BE2C (cell line): ENCODE data around the gene RFX2.
"Not testable (repeated sequence)": the region's sequence is repeated elsewhere in the genome, so short reads cannot be mapped to it uniquely, and the experiment has no call there.

Source experiments
- DNase-seq: peaks from one replicate; pipeline ENCODE4 v3.0.0-alpha.2; 2020
- H3K27me3 ChIP-seq: fragments of 250-450 bp; sonication (Bioruptor Pico); 2 replicates; pipeline ENCODE4 v1.5.1; 2020; ENCODE audit warnings: mild to moderate bottlenecking
- H3K36me3 ChIP-seq: fragments of 250-450 bp; sonication (Bioruptor Pico); 2 replicates; pipeline ENCODE4 v1.5.1; 2020; ENCODE audit warnings: mild to moderate bottlenecking
- H3K4me1 ChIP-seq: fragments of 250-450 bp; sonication (Bioruptor Pico); 2 replicates; pipeline ENCODE4 v1.5.1; 2020
- H3K4me3 ChIP-seq: 2 replicates; pipeline ENCODE4 v1.5.1; 2011; ENCODE audit warnings: low read depth, low read length
- H3K9me3 ChIP-seq: fragments of 250-450 bp; sonication (Bioruptor Pico); 2 replicates; pipeline ENCODE4 v1.5.1; 2020
- TF ChIP-seq, protein P1 (sequence below): IDR thresholded peaks from 2 replicates; pipeline ENCODE4 v1.5.1; 2012; ENCODE audit warnings: mild to moderate bottlenecking, low read depth, low read length

Gene RFX2

DNA sequence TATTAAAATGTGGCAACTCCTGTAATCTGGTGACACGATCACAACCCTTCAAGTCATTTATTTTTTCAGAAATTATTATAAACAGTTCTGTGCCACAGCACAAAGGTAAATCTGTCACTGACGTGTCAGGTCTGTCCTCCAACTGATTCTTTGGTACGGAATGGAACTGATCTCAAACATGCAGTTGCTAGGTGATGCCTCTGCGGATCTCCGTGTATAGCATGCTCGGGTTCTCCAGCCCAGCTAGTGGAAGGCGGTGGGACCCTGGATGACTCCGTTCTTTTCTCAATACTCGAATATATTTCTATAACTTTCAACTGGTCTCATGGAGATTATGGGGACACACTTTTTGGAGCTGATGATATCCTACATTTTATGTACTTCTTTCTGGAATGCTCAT is 143.4 kb downstream of the RFX2 start:
- peaks cover 14% of the 10 kb centered on the region for H3K36me3 ChIP-seq
- H3K9me3 ChIP-seq = no peaks in the 10 kb centered on the region

DNA sequence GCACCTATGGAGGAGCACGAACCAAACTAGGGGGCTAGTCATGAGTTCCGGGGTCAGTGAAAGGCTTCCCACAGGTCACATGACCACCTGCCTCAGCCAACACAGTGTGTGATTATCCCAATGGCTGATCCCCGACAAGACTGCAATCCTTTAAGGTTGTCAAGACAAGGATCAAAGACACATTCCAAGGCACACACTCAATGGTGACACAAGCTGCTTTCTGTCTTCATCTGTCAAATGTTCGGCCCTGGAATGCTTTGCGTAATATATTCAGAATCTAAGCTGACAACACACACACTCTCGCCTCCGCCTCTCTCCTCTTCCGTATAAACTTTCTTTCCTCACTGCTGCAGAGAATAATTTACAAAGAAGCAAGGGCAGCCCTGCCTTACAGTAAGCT is 144.1 kb downstream of the RFX2 start:
- H3K27me3 ChIP-seq = no peaks in the 10 kb centered on the region
- no peak overlapping the region for H3K4me3 ChIP-seq
- peaks cover 7% of the 10 kb centered on the region; the same call in 1 of the 2 replicates for H3K4me1 ChIP-seq
- H3K9me3 ChIP-seq = no peaks in the 10 kb centered on the region
- peaks cover 14% of the 10 kb centered on the region for H3K36me3 ChIP-seq
- TF ChIP-seq, protein P1, sequence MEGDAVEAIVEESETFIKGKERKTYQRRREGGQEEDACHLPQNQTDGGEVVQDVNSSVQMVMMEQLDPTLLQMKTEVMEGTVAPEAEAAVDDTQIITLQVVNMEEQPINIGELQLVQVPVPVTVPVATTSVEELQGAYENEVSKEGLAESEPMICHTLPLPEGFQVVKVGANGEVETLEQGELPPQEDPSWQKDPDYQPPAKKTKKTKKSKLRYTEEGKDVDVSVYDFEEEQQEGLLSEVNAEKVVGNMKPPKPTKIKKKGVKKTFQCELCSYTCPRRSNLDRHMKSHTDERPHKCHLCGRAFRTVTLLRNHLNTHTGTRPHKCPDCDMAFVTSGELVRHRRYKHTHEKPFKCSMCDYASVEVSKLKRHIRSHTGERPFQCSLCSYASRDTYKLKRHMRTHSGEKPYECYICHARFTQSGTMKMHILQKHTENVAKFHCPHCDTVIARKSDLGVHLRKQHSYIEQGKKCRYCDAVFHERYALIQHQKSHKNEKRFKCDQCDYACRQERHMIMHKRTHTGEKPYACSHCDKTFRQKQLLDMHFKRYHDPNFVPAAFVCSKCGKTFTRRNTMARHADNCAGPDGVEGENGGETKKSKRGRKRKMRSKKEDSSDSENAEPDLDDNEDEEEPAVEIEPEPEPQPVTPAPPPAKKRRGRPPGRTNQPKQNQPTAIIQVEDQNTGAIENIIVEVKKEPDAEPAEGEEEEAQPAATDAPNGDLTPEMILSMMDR = no peak
- DNase-seq = no peak

More for the DNA sequence above, 143.4 kb downstream of the RFX2 start:
- H3K4me1 ChIP-seq = peaks cover 7% of the 10 kb centered on the region; the same call in 1 of the 2 replicates
- no peak overlapping the region for H3K4me3 ChIP-seq
- no peaks in the 10 kb centered on the region for H3K27me3 ChIP-seq
- DNase-seq = no peak
- TF ChIP-seq, protein P1 = no peak

DNA sequence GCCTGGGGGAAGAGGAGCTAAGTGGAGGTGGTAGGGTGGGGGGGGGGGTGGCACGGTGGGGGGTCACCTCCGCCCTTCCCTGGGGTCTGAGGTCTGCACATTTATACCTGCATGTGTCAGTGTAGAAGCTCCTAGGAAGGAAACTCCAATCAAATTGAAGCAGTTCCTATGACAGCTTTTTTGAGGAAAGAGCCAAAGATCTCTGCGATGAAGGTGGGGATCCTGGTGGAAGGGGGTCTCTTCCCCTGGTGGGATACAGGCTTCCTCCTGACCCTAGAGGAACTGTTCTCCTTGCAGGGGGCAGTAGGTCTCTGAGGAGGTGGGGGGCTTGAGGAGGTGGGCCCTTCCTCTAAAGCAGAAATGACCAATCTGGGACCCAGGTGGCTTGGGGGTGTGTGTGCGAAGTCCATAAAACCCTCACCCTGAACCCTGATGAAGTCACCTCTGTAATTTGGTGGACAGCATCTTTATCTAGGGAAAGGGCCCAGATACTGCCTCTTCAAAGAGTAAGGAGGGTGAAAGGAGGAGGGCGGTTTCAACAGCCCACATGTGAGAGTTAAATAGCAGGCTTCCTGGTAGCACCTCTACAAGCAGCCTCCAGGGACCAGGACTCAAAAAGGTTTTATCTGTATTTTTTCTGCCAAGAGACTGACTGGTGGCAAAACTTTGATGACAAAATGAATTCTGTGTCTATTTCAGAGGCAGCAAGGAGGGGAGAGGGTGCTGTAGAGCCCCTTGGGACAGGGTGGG is 145.3 kb downstream of the RFX2 start:
- H3K27me3 ChIP-seq = no peaks in the 10 kb centered on the region
- TF ChIP-seq, protein P1 = no peak
- H3K4me3 ChIP-seq = no peak overlapping the region
- H3K9me3 ChIP-seq = no peaks in the 10 kb centered on the region
- no peak for DNase-seq
- peaks cover 14% of the 10 kb centered on the region for H3K36me3 ChIP-seq
- peaks cover 17% of the 10 kb centered on the region for H3K4me1 ChIP-seq

DNA sequence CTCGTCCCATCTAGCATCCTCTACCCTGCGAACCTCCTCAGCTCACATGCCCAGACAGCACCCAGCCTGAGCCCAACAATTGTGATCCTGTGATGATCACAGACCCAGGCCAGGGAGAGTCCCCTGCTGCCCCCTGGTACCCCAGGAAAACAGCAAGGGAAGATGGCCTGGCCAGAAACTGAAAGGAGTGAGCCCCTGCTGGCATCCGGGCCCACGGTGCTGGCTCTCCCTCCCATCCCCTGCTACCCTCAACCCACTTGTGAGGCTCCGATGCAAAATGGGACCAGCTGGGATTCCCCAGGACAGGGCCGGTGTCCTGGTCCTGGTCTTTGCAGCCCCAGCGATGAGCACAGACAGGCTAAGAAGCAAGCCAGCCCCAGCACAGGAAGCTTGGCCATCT is 146.4 kb downstream of the RFX2 start:
- no peak overlapping the region for H3K4me3 ChIP-seq
- H3K36me3 ChIP-seq = peaks cover 14% of the 10 kb centered on the region
- TF ChIP-seq, protein P1 = no peak
- H3K27me3 ChIP-seq = no peaks in the 10 kb centered on the region
- H3K4me1 ChIP-seq = peaks cover 24% of the 10 kb centered on the region
- DNase-seq = no peak
- no peaks in the 10 kb centered on the region for H3K9me3 ChIP-seq

DNA sequence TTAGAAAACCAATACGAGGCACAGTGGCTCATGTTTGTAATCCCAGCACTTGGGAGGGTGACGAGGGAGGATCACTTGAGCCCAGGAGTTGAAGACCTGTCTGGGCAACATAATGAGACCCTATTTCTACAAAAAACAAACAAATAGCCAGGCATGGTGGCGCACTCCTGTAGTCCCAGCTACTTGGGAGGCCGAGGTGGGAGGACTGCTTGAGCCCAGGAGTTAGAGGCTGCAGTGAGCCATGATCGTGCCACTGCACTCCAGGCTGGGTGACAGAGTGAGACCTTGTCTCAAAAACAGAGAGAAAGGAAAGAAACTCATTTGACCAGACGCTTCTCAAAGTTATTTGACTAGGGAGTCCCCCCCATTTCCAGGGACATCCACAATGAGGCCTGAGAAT is 147.0 kb downstream of the RFX2 start:
- not testable (repeated sequence) for DNase-seq, H3K4me3 ChIP-seq, H3K9me3 ChIP-seq, H3K27me3 ChIP-seq
- Histone ChIP-seq H3K4me1 (peaks cover 25% of the 10 kb centered on the region), H3K36me3 (peaks cover 14% of the 10 kb centered on the region)

DNA sequence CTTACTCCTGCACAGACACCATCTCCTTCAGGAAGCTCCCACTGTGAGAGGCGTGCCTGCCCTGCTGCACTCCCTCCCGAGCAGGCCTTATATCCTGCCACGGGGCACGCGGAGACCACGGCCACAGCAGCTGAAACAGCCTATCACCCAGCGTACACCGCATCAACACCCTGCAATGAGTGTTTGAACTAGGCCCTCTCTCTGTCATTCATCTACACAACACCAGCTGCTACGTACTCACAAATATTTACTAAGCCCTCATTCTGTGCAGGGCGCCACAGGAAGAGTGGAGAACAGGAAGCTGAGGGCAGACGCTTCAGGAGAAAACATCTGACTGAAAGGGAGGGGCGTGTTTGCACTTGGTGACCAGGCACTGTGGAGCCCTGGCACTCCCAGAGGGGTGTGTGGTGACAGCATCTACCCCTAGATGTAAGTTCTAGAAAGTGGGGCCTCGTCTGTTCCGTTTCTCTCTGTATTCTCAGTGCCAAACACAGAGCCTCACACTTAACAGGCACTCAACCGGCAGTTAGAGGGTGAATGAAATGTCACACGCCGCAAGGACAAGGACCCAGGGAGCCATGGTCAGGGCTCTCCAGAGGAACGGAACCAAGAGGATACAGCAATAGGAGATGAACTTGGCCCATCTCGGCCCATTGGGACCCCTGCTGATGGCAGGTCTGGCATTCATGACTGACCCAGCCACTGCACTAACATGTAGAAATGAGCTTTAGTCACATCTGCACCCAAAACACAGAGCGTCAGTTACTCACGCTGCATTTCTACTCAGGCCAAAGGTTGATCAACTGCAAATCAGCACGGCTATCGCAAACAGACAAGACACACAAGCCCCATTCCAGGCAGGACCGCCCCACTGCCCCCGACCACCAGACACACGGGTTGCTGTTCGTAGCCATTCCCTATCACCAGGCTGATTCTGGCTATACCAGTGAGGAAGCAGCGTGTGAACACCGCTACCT is 148.0 kb downstream of the RFX2 start:
- H3K4me3 ChIP-seq = no peak overlapping the region
- H3K4me1 ChIP-seq = peaks cover 22% of the 10 kb centered on the region
- no peaks in the 10 kb centered on the region for H3K9me3 ChIP-seq
- TF ChIP-seq, protein P1 = no peak
- H3K27me3 ChIP-seq = no peaks in the 10 kb centered on the region
- peaks cover 11% of the 10 kb centered on the region for H3K36me3 ChIP-seq
- DNase-seq = no peak

DNA sequence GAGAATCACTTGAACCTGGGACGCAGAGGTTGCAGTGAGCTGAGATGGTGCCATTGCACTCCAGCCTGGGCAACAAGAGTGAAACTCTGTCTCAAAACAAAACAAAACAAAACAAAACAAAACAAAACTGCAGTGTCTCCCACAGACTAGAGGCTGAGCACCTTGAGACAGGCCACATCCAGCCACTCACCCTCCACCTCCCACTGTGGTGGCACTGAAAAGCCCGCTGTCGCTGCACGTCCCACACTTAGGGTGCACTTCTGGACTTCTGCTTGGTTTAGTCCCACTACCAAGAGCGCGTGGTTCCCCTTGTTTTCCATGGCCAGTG is 148.7 kb downstream of the RFX2 start:
- H3K27me3 ChIP-seq, H3K36me3 ChIP-seq, H3K4me3 ChIP-seq, H3K9me3 ChIP-seq, DNase-seq: not testable (repeated sequence)
- H3K4me1 ChIP-seq = peaks cover 22% of the 10 kb centered on the region
